Measurements from ENCODE around the gene ANO6.
"Not testable (repeated sequence)": the region's sequence is repeated elsewhere in the genome, so short reads cannot be mapped to it uniquely, and the experiment has no call there.

The ANO6 gene

DNA sequence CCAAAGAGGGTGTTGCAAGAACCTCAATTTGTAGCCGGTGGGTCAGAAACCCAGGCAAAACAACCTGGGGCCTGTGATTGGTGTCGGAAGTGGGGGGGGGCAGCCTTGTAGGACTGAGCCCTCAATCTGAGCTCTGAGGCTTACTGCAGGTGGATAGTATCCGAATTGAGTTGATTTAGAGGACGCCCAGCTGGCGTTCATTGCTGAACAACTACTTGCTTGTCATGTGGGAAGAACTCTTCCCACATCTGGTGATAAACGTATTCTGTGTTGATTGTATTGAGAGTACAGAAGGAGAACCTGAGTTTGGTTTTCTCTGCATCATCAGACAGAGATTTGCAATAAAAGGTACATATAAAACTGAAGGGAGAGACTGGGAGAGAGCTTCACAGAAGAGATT lies 5.1 kb downstream of the ANO6 start:
- Mint-ChIP-seq H3K27ac (no peak overlapping the region), H3K9me3 (no peaks in the 10 kb centered on the region), H3K36me3 (ENCODE audit: low read depth) (peaks cover 5% of the 10 kb centered on the region), H3K4me3 (no peak overlapping the region), H3K4me1 (ENCODE audit: low read depth) (peaks cover 28% of the 10 kb centered on the region), H3K27me3 (ENCODE audit: low read depth) (no peaks in the 10 kb centered on the region)

DNA sequence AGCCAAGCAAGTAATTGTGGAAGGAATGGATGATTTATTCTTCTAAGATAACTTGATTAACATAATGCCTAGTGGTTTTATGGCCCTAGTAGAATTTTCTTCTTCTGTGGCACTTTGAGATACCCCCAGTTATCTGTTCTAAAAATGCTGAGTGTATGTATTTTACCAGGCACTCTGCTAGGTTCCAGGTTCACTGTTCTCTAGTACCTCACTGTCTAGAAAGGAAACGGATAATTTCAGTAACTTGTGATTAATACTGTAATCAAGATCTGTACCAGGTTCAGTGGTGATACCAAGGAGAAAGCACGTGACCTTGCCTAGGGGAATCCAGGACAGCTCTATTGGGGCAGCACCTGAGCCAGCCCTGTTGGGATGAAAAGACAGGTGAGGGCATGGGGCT lies 8.0 kb downstream of the ANO6 start:
- peaks cover 15% of the 10 kb centered on the region for H3K4me1 Mint-ChIP-seq (ENCODE audit: low read depth)
- no peak overlapping the region for H3K27ac Mint-ChIP-seq
- H3K4me3 Mint-ChIP-seq = no peak overlapping the region
- no peaks in the 10 kb centered on the region for H3K27me3 Mint-ChIP-seq (ENCODE audit: low read depth)
- no peaks in the 10 kb centered on the region for H3K9me3 Mint-ChIP-seq
- peaks cover 11% of the 10 kb centered on the region for H3K36me3 Mint-ChIP-seq (ENCODE audit: low read depth)

- no peak overlapping the region for H3K4me3 Mint-ChIP-seq
- no peaks in the 10 kb centered on the region for H3K27me3 Mint-ChIP-seq (ENCODE audit: low read depth)
- H3K36me3 Mint-ChIP-seq (ENCODE audit: low read depth) = peaks cover 12% of the 10 kb centered on the region
- H3K9me3 Mint-ChIP-seq = no peaks in the 10 kb centered on the region
- no peak overlapping the region for H3K27ac Mint-ChIP-seq
- H3K4me1 Mint-ChIP-seq (ENCODE audit: low read depth) = peaks cover 15% of the 10 kb centered on the region
These were observed 8.4 kb downstream of the ANO6 start for GRCh38 chr12:45224311-45224710.

GRCh38 chr12:45226021-45226420 lies 10.1 kb downstream of the ANO6 start:
- H3K36me3 Mint-ChIP-seq (ENCODE audit: low read depth) = peaks cover 15% of the 10 kb centered on the region
- H3K27ac Mint-ChIP-seq = no peak overlapping the region
- H3K4me3 Mint-ChIP-seq = no peak overlapping the region
- peaks cover 10% of the 10 kb centered on the region for H3K4me1 Mint-ChIP-seq (ENCODE audit: low read depth)
- H3K9me3 Mint-ChIP-seq = no peaks in the 10 kb centered on the region
- no peaks in the 10 kb centered on the region for H3K27me3 Mint-ChIP-seq (ENCODE audit: low read depth)

- Mint-ChIP-seq H3K27me3 (ENCODE audit: low read depth) (no peaks in the 10 kb centered on the region), H3K27ac (no peak overlapping the region), H3K36me3 (ENCODE audit: low read depth) (peaks cover 14% of the 10 kb centered on the region), H3K4me3 (no peak overlapping the region), H3K4me1 (ENCODE audit: low read depth) (peaks cover 9% of the 10 kb centered on the region), H3K9me3 (no peaks in the 10 kb centered on the region)
These were observed 11.6 kb downstream of the ANO6 start for GRCh38 chr12:45227316-45228067.

GRCh38 chr12:45231515-45232145 lies 15.7 kb downstream of the ANO6 start:
- Mint-ChIP-seq H3K4me1 (ENCODE audit: low read depth) (peaks cover 23% of the 10 kb centered on the region), H3K9me3 (no peaks in the 10 kb centered on the region), H3K27me3 (ENCODE audit: low read depth) (no peaks in the 10 kb centered on the region), H3K4me3 (no peak overlapping the region), H3K36me3 (ENCODE audit: low read depth) (peaks cover 12% of the 10 kb centered on the region), H3K27ac (no peak overlapping the region)

DNA sequence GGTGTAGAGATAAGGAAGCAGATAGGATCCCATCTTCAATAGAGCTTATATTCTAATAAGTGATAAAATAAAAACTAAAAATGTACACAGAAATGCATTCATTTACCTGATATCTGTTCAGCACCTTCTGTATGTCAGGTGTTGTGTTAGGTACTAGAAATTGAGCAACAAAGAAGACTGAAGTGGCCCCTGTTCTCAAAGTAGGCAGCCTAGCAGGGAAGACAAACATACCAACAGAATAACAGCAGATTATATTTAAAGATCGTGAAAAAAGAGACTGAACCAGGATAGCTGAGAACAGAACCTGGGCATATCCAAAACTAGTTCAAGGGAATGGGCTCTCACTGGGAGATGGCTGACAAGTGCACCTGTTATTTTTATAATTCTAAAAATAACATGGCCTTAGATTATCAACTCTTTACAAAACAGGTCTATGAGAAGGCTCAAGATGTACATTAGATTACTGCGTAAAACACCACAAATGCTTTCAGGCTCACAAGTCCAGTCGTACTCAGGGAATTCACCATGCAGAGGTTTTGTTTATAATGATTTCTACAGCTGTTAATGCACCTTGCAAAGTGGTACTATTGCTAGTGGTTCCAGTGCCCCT lies 16.4 kb downstream of the ANO6 start:
- Mint-ChIP-seq H3K4me3 (no peak overlapping the region), H3K36me3 (ENCODE audit: low read depth) (peaks cover 14% of the 10 kb centered on the region)

GRCh38 chr12:45232756-45233372 lies 17.0 kb downstream of the ANO6 start:
- Mint-ChIP-seq H3K4me3 (no peak overlapping the region), H3K9me3 (no peaks in the 10 kb centered on the region), H3K27me3 (ENCODE audit: low read depth) (no peaks in the 10 kb centered on the region), H3K27ac (no peak overlapping the region), H3K36me3 (ENCODE audit: low read depth) (peaks cover 14% of the 10 kb centered on the region), H3K4me1 (ENCODE audit: low read depth) (peaks cover 25% of the 10 kb centered on the region)

More for the DNA sequence above, 16.4 kb downstream of the ANO6 start:
- peaks cover 25% of the 10 kb centered on the region for H3K4me1 Mint-ChIP-seq (ENCODE audit: low read depth)
- H3K27ac Mint-ChIP-seq = no peak overlapping the region
- no peaks in the 10 kb centered on the region for H3K9me3 Mint-ChIP-seq
- no peaks in the 10 kb centered on the region for H3K27me3 Mint-ChIP-seq (ENCODE audit: low read depth)

GRCh38 chr12:45234139-45234865 lies 18.4 kb downstream of the ANO6 start:
- no peaks in the 10 kb centered on the region for H3K9me3 Mint-ChIP-seq
- peaks cover 3% of the 10 kb centered on the region for H3K27me3 Mint-ChIP-seq (ENCODE audit: low read depth)
- peaks cover 7% of the 10 kb centered on the region for H3K36me3 Mint-ChIP-seq (ENCODE audit: low read depth)
- no peak overlapping the region for H3K4me3 Mint-ChIP-seq
- H3K4me1 Mint-ChIP-seq (ENCODE audit: low read depth) = peaks cover 25% of the 10 kb centered on the region
- peak overlapping the region; percentile 72 for H3K27ac Mint-ChIP-seq

DNA sequence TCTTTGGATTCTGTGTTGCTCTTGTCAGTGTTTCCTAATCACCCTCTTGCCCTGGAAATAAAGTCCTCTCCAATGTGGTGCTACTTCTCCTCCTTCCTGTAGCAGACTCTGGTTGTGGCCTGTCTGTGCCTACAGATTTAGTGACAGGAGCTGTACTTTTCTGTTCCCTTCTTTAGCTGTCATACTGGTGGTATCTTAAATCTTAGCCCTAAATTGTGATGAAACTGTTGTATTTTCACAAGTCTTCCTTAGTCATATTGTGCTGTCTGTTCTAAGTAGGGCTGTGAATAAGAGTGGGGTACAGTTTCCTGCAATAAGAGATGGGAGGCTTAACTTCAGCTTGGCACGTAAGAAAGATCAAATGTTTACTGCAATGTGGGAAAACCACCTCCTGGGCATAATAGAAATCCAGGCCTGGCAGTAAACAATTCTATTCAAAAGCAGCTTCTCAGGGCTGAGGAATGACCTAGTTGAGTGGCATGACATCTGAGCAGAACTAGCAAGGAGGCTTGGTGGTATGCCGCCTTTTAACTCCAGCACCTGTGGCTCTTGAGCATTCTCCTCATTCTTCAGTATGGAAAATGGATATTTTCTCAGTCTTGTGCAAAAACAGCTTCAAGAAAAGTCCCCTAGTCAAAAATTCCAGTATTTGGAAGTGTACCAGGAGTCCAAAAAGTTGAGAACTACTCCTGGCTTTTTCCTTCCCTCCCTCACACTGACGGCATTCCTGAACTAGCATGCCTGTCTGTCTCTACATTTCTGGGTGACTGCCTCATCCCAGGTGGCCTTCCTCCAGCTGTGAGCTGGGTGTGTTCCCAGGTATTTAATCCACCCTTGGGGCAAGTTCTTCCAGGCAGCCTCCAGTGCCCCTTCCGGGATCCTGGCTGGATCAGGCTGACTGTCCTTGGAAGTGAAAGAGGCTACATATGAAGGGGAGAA lies 19.5 kb downstream of the ANO6 start:
- Mint-ChIP-seq H3K27ac (peak overlapping the region; percentile 17), H3K36me3 (ENCODE audit: low read depth) (peaks cover 4% of the 10 kb centered on the region), H3K4me1 (ENCODE audit: low read depth) (peaks cover 30% of the 10 kb centered on the region), H3K27me3 (ENCODE audit: low read depth) (peaks cover 6% of the 10 kb centered on the region), H3K9me3 (no peaks in the 10 kb centered on the region), H3K4me3 (no peak overlapping the region)

DNA sequence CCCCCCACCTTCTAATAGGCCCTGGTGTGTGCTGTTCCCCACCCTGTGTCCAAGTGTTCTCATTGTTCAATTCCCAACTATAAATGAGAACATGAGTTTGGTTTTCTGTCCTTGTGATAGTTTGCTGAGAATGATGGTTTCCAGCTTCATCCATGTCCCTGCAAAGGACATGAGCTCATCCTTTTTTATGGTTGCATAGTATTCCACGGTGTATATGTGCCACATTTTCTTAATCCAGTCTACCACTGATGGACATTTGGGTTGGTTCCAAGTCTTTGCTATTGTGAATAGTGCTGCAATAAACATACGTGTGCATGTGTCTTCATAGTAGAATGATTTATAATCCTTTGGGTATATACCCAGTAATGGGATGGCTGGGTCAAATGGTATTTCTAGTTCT lies 20.5 kb downstream of the ANO6 start:
- not testable (repeated sequence) for H3K27me3 Mint-ChIP-seq (ENCODE audit: low read depth); H3K36me3 Mint-ChIP-seq (ENCODE audit: low read depth); H3K27ac Mint-ChIP-seq; H3K4me3 Mint-ChIP-seq; H3K9me3 Mint-ChIP-seq
- peaks cover 30% of the 10 kb centered on the region for H3K4me1 Mint-ChIP-seq (ENCODE audit: low read depth)

DNA sequence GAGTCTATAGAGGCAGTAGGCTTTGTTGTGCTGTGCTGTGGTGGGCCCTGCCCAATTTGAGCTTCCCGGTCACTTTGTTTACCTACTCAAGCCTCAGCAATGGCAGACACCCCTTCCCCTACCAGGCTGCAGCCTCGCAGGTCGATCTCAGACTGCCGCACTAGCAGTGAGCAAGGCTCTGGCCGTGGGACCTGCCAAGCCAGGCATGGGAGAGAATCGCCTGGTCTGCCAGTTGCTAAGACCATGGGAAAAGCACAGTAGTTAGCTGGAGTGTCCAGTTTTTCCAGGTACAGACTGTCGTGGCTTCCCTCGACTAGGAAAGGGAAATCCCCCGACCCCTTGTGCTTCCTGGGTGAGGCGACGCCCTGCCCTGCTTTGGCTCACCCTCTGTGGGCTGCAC lies 26.3 kb downstream of the ANO6 start:
- Mint-ChIP-seq H3K27ac (no peak overlapping the region), H3K9me3 (no peaks in the 10 kb centered on the region), H3K27me3 (ENCODE audit: low read depth) (peaks cover 6% of the 10 kb centered on the region), H3K36me3 (ENCODE audit: low read depth) (peaks cover 2% of the 10 kb centered on the region), H3K4me1 (ENCODE audit: low read depth) (peaks cover 17% of the 10 kb centered on the region), H3K4me3 (no peak overlapping the region)

DNA sequence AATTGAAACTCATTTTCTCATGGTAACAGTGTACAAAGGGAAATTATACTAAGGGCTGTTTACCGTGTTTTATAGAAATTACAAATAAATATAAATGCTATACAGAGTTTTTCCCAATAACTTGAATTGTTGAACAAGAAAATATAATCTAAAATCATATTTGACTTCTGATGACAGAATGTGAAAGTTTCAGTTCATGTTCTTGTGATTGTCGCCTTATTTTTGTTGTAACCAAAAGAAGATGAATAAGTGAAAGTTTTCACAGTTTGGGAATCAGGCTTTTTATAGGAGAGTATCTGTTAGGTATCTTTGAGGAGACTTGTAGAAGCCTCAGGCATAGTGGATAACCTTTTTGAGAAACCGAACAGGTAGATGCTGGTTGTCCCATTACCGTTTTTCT lies 28.1 kb downstream of the ANO6 start:
- Mint-ChIP-seq H3K4me3 (peak overlapping the region; percentile 25), H3K4me1 (ENCODE audit: low read depth) (peaks cover 17% of the 10 kb centered on the region), H3K27ac (no peak overlapping the region), H3K9me3 (no peaks in the 10 kb centered on the region), H3K36me3 (ENCODE audit: low read depth) (peaks cover 2% of the 10 kb centered on the region), H3K27me3 (ENCODE audit: low read depth) (peaks cover 6% of the 10 kb centered on the region)

All from T-helper 1 cell treated with Interleukin-12 subunit alpha and Interleukin-12 subunit beta and Interleukin-4 antibody, amounts not matched to agents 30 μg/mL and 1 μg/mL, for 36 hours (primary cell).